Ishikawa (cell line): ENCODE results near the gene CCNI.

Source experiments
- CEBPB ChIP-seq: IDR thresholded peaks from 2 replicates; pipeline ENCODE4 v1.6.1; 2012
- CREB1 ChIP-seq: IDR thresholded peaks from 2 replicates; pipeline ENCODE4 v1.6.1; 2012; ENCODE audit warnings: low read depth
- EP300 ChIP-seq: IDR thresholded peaks from 2 replicates; pipeline ENCODE4 v1.6.1; 2012; ENCODE audit warnings: borderline replicate concordance
- FOXM1 ChIP-seq: IDR thresholded peaks from 2 replicates; pipeline ENCODE4 v1.6.1; 2012; ENCODE audit warnings: low read depth, borderline replicate concordance
- MAX ChIP-seq: IDR thresholded peaks from 2 replicates; pipeline ENCODE4 v1.6.1; 2012
- NFIC ChIP-seq: IDR thresholded peaks from 2 replicates; pipeline ENCODE4 v1.6.1; 2012
- RAD21 ChIP-seq: IDR thresholded peaks from 2 replicates; pipeline ENCODE4 v1.6.1; 2012; ENCODE audit warnings: low read depth
- REST ChIP-seq: IDR thresholded peaks from 2 replicates; pipeline ENCODE4 v1.6.1; 2012; ENCODE audit warnings: low read depth, mild to moderate bottlenecking
- TAF1 ChIP-seq: IDR thresholded peaks from 2 replicates; pipeline ENCODE4 v1.6.1; 2012; ENCODE audit warnings: low read depth, mild to moderate bottlenecking
- TCF12 ChIP-seq: IDR thresholded peaks from 2 replicates; pipeline ENCODE4 v1.6.1; 2012; ENCODE audit warnings: low read depth
- TEAD4 ChIP-seq: IDR thresholded peaks from 2 replicates; pipeline ENCODE4 v1.6.1; 2012
- USF1 ChIP-seq: IDR thresholded peaks from 2 replicates; pipeline ENCODE4 v1.6.1; 2012
- YY1 ChIP-seq: IDR thresholded peaks from 2 replicates; pipeline ENCODE4 v1.6.1; 2012; ENCODE audit warnings: low read depth
- ZBTB7A ChIP-seq: IDR thresholded peaks from 2 replicates; pipeline ENCODE4 v1.6.1; 2012; ENCODE audit warnings: low read depth

- TF ChIP-seq TCF12 = no peak
- no peak for TF ChIP-seq REST
- no peak for TF ChIP-seq MAX
- no peak for TF ChIP-seq USF1
- no peak for TF ChIP-seq EP300
- no peak for TF ChIP-seq FOXM1
- no peak for TF ChIP-seq TEAD4
- no peak for TF ChIP-seq TAF1
- no peak for TF ChIP-seq CREB1
- no peak for TF ChIP-seq ZBTB7A
- no peak for TF ChIP-seq YY1
- no peak for TF ChIP-seq NFIC
- TF ChIP-seq CEBPB = no peak
- 0 out of 2 replicates have a peak, but pooled peaks have one; percentile 3 for TF ChIP-seq RAD21
Observed at GRCh38 chr4:77047037-77047436, 28.8 kb downstream of the CCNI start.
